HFFc6 (cell line): Measurements from ENCODE around the gene HARS2. TPM values are rescaled to one million over a fixed set of nuclear protein-coding genes. Genes with fewer than 3 reads are reported as not detected.
"Not testable (repeated sequence)": the region's sequence is repeated elsewhere in the genome, so short reads cannot be mapped to it uniquely, and the experiment has no call there.

ENCODE experiments used
- DNase-seq: peaks from one replicate; pipeline ENCODE4 v3.0.0-alpha.2; 2018
- H3K27ac Mint-ChIP-seq: 2 replicates; pipeline ENCODE4 v1.8.0; 2020; ENCODE audit warnings: mild to moderate bottlenecking, mixed read lengths
- H3K27me3 Mint-ChIP-seq: 2 replicates; pipeline ENCODE4 v1.8.0; 2021; ENCODE audit warnings: mild to moderate bottlenecking, moderate library complexity, mixed read lengths; ENCODE audit not compliant: insufficient read depth
- H3K36me3 Mint-ChIP-seq: 2 replicates; pipeline ENCODE4 v1.8.0; 2021; ENCODE audit warnings: low read depth, mixed read lengths
- H3K4me1 Mint-ChIP-seq: 2 replicates; pipeline ENCODE4 v1.8.0; 2020; ENCODE audit warnings: low read depth, mixed read lengths
- H3K4me3 Mint-ChIP-seq: 2 replicates; pipeline ENCODE4 v1.8.0; 2020; ENCODE audit warnings: mild to moderate bottlenecking, moderate library complexity, mixed read lengths
- H3K9me3 Mint-ChIP-seq: 2 replicates; pipeline ENCODE4 v1.8.0; 2020; ENCODE audit warnings: mild to moderate bottlenecking, mixed read lengths
- CTCF ChIP-seq: fragments of 200-600 bp; sonication (generic); IDR thresholded peaks from 2 replicates; pipeline ENCODE4 v1.5.0; 2021; ENCODE audit warnings: antibody characterized with exemption, mild to moderate bottlenecking
- total RNA-seq, 6 experiments: library from RNA; stranded (reverse); fragmentation: NEBNext Ultra II Directional; extraction: Animal tissue kit (Norgen Biotek cat#: 25700); gene quantifications; 2 replicates in 1 of 6; 3 replicates in 5 of 6; pipeline ENCODE4 v1.2.3, GENCODE V29; 2021

HARS2 gene
- total RNA-seq, 6 experiments from 2014 or later = 22.1 to 23.5 (median 22.9) TPM

- Mint-ChIP-seq H3K27me3 (no peaks in the 10 kb centered on the region), H3K9me3 (no peaks in the 10 kb centered on the region), H3K4me1 (peaks cover 8% of the 10 kb centered on the region), H3K27ac (no peak overlapping the region), H3K36me3 (peaks cover 68% of the 10 kb centered on the region), H3K4me3 (no peak overlapping the region; the same call in 1 of the 2 replicates)
- no peak for DNase-seq
- TF ChIP-seq CTCF = no peak
Measured at GRCh38 chr5:140658870-140659269, 32.4 kb upstream of the HARS2 start.

GRCh38 chr5:140660371-140660770, 30.9 kb upstream of the HARS2 start:
- H3K27ac Mint-ChIP-seq, H3K4me1 Mint-ChIP-seq, DNase-seq, H3K4me3 Mint-ChIP-seq, H3K9me3 Mint-ChIP-seq, H3K27me3 Mint-ChIP-seq: not testable (repeated sequence)
- H3K36me3 Mint-ChIP-seq = peaks cover 59% of the 10 kb centered on the region

GRCh38 chr5:140664030-140664358, 27.3 kb upstream of the HARS2 start:
- peak overlapping the region; percentile 99 for H3K27ac Mint-ChIP-seq
- H3K27me3 Mint-ChIP-seq = no peaks in the 10 kb centered on the region
- no peak for TF ChIP-seq CTCF
- no peaks in the 10 kb centered on the region for H3K9me3 Mint-ChIP-seq
- H3K4me1 Mint-ChIP-seq = peaks cover 30% of the 10 kb centered on the region
- DNase-seq = no peak
- peak overlapping the region; percentile 99 for H3K4me3 Mint-ChIP-seq
- H3K36me3 Mint-ChIP-seq = peaks cover 69% of the 10 kb centered on the region

- H3K27me3 Mint-ChIP-seq = no peaks in the 10 kb centered on the region
- H3K9me3 Mint-ChIP-seq = no peaks in the 10 kb centered on the region
- no peak for TF ChIP-seq CTCF
- peaks cover 30% of the 10 kb centered on the region for H3K4me1 Mint-ChIP-seq
- H3K36me3 Mint-ChIP-seq = peaks cover 68% of the 10 kb centered on the region
- H3K4me3 Mint-ChIP-seq = peak within 1 kb of the TSS; percentile 99
- peak; percentile 94 for DNase-seq
- peak within 1 kb of the TSS; percentile 99 for H3K27ac Mint-ChIP-seq
Measured at GRCh38 chr5:140664359-140665119, 26.7 kb upstream of the HARS2 start, which contains the start of gene WDR55. TSS of gene WDR55 (plus strand) at chr5:140664904. CDS start at chr5:140664913, 9 bp downstream.

- H3K27me3 Mint-ChIP-seq, H3K9me3 Mint-ChIP-seq, H3K27ac Mint-ChIP-seq, DNase-seq, H3K4me3 Mint-ChIP-seq: not testable (repeated sequence)
- H3K36me3 Mint-ChIP-seq = peaks cover 31% of the 10 kb centered on the region
- peaks cover 20% of the 10 kb centered on the region for H3K4me1 Mint-ChIP-seq
Measured at GRCh38 chr5:140671035-140671434, 20.2 kb upstream of the HARS2 start.

GRCh38 chr5:140671472-140672125, 19.7 kb upstream of the HARS2 start:
- Mint-ChIP-seq H3K27me3 (no peaks in the 10 kb centered on the region; the same call in 1 of the 2 replicates), H3K36me3 (peaks cover 26% of the 10 kb centered on the region), H3K4me3 (no peak overlapping the region), H3K27ac (no peak overlapping the region), H3K4me1 (peaks cover 15% of the 10 kb centered on the region), H3K9me3 (no peaks in the 10 kb centered on the region)
- DNase-seq = no peak
- TF ChIP-seq CTCF = no peak
